Loucy (cell line): ENCODE measurements around the gene KRT35.

Source experiments
- CTCF ChIP-seq: fragments of 200-600 bp; sonication (generic); conservative IDR thresholded peaks from 2 replicates; pipeline ENCODE4 v1.5.1; 2014; ENCODE audit warnings: mild to moderate bottlenecking, antibody characterized with exemption, low read length
- EZH2phosphoT487 ChIP-seq: fragments of 200-600 bp; IDR thresholded peaks from 2 replicates; pipeline ENCODE4 v1.6.1; 2018; ENCODE audit warnings: antibody characterized with exemption, mild to moderate bottlenecking, moderate library complexity, borderline replicate concordance

DNA sequence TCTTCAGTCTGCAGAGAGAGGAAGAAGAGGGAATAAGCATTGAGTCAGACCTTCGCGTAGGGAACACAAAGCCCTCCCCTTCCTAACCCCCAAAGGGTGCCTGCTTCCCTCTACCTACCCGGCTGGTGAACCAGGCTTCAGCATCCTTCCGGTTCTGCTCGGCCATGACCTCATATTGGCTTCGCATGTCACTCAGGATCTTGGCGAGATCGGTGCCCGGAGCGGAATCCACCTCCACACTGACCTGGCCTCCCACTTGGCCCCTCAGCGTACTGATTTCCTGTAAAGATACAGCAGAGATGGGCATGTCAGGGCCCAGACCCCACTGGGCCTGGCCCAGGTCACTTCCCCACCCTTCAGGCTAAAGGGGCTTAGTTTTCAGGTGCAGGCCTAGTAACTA, 43.3 kb upstream of the KRT35 start:
- TF ChIP-seq CTCF (no peak), EZH2phosphoT487 (no peak)
